GM19463 (cell line): Measurements from ENCODE around the gene BASP1.

ENCODE experiments used
- ATAC-seq: cut with Tn5 transposase; IDR thresholded peaks from one replicate; pipeline ENCODE4 v1.9.1; 2021; ENCODE audit warnings: mild to moderate bottlenecking, moderate library complexity; ENCODE audit not compliant: unreplicated experiment

The BASP1 gene

GRCh38 chr5:17221843-17222636 lies 4.6 kb downstream of the BASP1 start:
- no peak for ATAC-seq

- ATAC-seq, result no peak
Observed at GRCh38 chr5:17222664-17223063, 5.2 kb downstream of the BASP1 start.

GRCh38 chr5:17223367-17224185 lies 6.1 kb downstream of the BASP1 start:
- ATAC-seq, result no peak

- peak; percentile 47 for ATAC-seq
Observed at GRCh38 chr5:17224858-17225511, 7.6 kb downstream of the BASP1 start.

GRCh38 chr5:17225520-17225919 lies 8.1 kb downstream of the BASP1 start:
- no peak for ATAC-seq

GRCh38 chr5:17227868-17228267 lies 10.4 kb downstream of the BASP1 start:
- no peak for ATAC-seq

- ATAC-seq, result peak; percentile 55
Observed at GRCh38 chr5:17228821-17229291, 11.4 kb downstream of the BASP1 start.

GRCh38 chr5:17229313-17229712 lies 11.9 kb downstream of the BASP1 start:
- peak; percentile 33 for ATAC-seq

GRCh38 chr5:17230191-17230590 lies 12.8 kb downstream of the BASP1 start:
- no peak for ATAC-seq

- no peak for ATAC-seq
Observed at GRCh38 chr5:17230808-17231525, 13.5 kb downstream of the BASP1 start.

- no peak for ATAC-seq
Observed at GRCh38 chr5:17232405-17232804, 15.0 kb downstream of the BASP1 start.

GRCh38 chr5:17233488-17233887 lies 16.1 kb downstream of the BASP1 start:
- no peak for ATAC-seq

GRCh38 chr5:17234374-17234773 lies 16.9 kb downstream of the BASP1 start:
- ATAC-seq, result no peak

GRCh38 chr5:17235731-17236330 lies 18.4 kb downstream of the BASP1 start:
- no peak for ATAC-seq

- no peak for ATAC-seq
Observed at GRCh38 chr5:17238521-17239041, 21.1 kb downstream of the BASP1 start.

- no peak for ATAC-seq
Observed at GRCh38 chr5:17239953-17240352, 22.5 kb downstream of the BASP1 start.

- ATAC-seq, result no peak
Observed at GRCh38 chr5:17240487-17240886, 23.1 kb downstream of the BASP1 start.

- ATAC-seq, result no peak
Observed at GRCh38 chr5:17241635-17242034, 24.2 kb downstream of the BASP1 start.

- no peak for ATAC-seq
Observed at GRCh38 chr5:17243287-17244063, 26.0 kb downstream of the BASP1 start.
